ENCODE results near the gene HIVEP1.

Gene HIVEP1

GRCh38 chr6:12012038-12012557 lies at the start of gene HIVEP1:
Gene HIVEP1, plus strand, starts transcription at chr6:12012312. Its CDS starts 3,317 bp downstream, at chr6:12015629.
- no peak for DNase-seq (ENCODE audit: low read depth in 2 of 2)

- DNase-seq (ENCODE audit: low read depth in 2 of 2): no peak
Observed at GRCh38 chr6:11963756-11964500, 48.2 kb upstream of the HIVEP1 start.

- DNase-seq (ENCODE audit: low read depth in 2 of 2): no peak
Observed at GRCh38 chr6:11964729-11965335, 47.3 kb upstream of the HIVEP1 start.

DNA sequence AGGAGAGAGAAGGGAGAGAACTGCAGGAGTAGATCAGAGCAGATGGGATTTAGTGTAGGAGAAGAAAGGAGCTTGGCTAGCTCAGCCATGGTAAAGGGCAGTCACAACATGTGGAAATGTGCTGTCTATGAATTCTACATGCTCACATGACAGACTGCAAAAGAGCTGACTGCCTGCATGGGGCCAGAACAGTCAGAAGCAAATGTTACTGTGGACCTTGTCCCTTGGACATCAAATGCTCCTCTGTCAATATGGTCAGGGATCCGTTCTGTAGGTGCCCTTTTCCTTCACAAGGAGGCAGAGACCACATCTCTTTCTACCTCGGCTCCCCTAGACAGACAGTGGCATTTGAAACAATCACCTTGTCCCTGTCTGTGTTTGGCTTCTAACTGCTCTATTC lies 46.6 kb upstream of the HIVEP1 start:
- no peak for DNase-seq (ENCODE audit: low read depth in 2 of 2)

GRCh38 chr6:11968241-11968806 lies 43.8 kb upstream of the HIVEP1 start:
- no peak for DNase-seq (ENCODE audit: low read depth in 2 of 2)

DNA sequence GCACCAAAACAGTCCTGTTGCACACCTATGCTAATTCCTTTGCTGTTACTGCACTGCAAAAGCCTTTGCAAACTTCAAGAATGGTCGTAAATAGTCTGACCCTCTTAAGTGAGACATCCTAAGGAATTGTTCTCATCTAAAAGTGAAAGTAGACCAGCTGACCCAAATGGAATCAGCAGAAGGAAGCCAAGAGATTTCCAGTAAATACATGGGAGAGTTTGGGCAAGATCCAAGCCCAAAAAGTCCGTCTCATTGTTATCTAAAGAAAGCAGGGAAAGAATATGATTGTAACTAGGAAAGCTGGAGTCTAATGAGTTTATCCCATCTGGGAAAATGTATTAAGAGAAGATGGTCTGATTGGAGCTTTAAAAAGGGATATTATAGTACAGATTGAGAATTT lies 43.0 kb upstream of the HIVEP1 start:
- peak; percentile 68 to 73 for DNase-seq (ENCODE audit: low read depth in 2 of 2)

DNA sequence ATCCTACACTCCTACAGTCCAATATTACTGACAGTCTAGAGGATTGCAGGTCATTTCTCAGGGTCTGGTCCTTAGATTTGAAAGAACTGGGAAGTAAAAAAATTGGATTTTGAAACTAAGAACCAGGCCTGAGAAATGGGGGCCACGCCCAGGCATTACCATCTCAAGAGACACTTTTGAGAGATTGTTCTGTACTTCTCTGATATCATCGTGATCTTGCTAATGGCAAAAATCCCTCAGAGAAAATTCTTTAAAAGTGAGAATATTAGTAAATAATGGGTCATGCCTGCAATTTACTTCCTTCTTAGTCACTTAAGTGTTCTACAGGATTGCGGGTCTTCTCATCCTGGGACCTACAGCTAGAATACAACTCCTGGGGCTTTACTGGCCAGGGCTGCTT lies 42.0 kb upstream of the HIVEP1 start:
- no peak for DNase-seq (ENCODE audit: low read depth in 2 of 2)

GRCh38 chr6:11971154-11971553 lies 41.0 kb upstream of the HIVEP1 start:
- peak; percentile 93 for DNase-seq (ENCODE audit: low read depth in 2 of 2)

DNA sequence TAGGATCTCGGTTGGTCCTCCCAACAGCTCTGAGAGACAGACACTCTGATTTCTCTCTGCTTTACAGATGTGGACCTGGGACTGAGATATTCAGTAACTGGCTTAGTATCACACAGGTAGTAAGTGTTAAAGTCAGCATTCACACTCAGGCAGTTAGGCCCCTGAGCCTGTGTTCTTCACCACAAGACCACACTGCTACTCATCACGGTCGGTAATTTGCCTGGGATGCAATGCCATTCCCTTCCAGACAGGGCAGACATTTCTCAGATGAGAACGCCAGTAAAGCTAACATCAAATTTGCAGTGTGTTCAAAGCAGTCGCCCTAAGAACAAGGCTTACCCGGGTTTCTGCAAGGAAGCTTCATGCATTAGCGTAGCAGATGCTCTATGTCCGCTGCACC lies 39.8 kb upstream of the HIVEP1 start:
- DNase-seq (ENCODE audit: low read depth in 2 of 2): no peak

DNA sequence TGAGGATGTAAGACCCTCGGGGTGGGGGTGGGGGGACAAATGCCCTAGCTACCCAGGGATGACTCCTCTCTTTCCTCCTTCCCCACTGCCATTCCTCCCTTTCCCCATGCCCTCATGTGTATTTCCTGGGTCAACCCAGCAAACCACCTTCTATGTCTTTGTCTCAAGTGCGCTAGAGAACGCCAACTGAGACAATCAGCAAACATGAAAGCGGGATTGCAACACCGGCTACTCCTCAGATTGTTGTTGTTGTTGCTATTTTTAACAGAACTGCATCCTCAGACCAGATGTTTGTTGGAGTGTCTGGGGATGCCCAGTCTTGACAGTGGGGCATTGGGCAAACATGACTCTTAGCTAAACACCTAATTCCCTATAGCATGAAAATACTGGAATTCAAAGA lies 39.3 kb upstream of the HIVEP1 start:
- no peak for DNase-seq (ENCODE audit: low read depth in 2 of 2)

DNA sequence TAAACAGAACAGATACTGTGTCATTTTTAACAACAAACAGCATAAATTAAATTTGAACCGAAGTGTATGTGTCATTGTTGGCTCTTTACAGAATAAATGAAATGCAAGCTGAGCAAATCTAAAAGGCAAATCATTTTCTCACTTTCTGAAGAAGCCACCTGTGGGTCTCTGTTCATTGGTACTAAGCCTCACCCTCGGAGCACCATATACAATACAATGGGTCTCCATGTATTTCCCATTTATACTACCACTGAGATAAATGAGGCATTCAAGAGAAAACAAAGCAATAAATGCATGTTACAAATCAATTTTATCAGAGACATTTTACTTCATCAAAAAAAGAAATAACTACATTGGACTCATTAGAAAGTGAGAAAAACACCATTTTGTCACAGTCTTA lies 38.9 kb upstream of the HIVEP1 start:
- no peak for DNase-seq (ENCODE audit: low read depth in 2 of 2)

- peak; percentile 54 to 70 for DNase-seq (ENCODE audit: low read depth in 2 of 2)
Observed at GRCh38 chr6:11974089-11974488, 38.0 kb upstream of the HIVEP1 start.

GRCh38 chr6:11975353-11975977 lies 36.6 kb upstream of the HIVEP1 start:
- DNase-seq (ENCODE audit: low read depth in 2 of 2): no peak

GRCh38 chr6:11976489-11976888 lies 35.6 kb upstream of the HIVEP1 start:
- no peak for DNase-seq (ENCODE audit: low read depth in 2 of 2)

- DNase-seq (ENCODE audit: low read depth in 2 of 2): no peak
Observed at GRCh38 chr6:11977193-11977592, 34.9 kb upstream of the HIVEP1 start.

DNA sequence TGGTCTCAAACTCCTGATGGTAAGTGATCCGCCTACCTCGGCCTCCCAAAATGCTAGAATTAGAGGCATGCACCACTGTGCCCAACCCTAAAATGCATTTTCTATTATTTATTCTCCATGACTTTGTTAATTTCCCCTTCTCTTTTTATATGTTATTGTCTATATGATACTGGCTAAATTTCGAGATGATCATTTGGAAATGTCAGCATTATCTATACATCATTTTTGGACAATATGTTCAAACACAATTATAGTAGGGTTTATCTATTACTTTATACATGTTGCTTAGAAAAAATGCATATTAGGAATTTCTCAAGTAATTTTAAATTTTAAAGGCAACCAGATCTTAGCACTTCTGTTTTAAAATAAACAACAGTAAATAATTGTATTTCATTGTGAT lies 34.4 kb upstream of the HIVEP1 start:
- no peak for DNase-seq (ENCODE audit: low read depth in 2 of 2)

GRCh38 chr6:11978169-11978987 lies 33.7 kb upstream of the HIVEP1 start:
- no peak for DNase-seq (ENCODE audit: low read depth in 2 of 2)

DNA sequence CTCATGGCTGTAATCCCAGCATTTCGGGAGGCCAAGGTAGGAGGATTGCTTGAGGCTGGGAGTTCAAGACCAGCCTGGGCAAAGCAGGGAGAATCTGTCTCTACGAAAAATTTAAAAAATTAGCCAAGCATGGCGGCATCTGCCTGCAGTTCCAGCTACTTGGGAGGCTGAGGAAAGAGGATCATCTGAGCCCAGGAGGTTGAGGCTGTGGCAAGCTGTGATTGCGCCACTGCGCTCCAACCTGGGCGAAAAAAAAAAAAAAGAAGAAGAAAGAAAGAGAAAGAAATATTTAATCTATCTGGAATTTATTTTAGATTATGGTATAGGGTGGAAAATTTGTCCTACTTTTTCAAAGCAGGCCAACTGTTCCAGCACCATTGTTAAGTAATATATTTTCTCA lies 32.2 kb upstream of the HIVEP1 start:
- DNase-seq (ENCODE audit: low read depth in 2 of 2): no peak

DNA sequence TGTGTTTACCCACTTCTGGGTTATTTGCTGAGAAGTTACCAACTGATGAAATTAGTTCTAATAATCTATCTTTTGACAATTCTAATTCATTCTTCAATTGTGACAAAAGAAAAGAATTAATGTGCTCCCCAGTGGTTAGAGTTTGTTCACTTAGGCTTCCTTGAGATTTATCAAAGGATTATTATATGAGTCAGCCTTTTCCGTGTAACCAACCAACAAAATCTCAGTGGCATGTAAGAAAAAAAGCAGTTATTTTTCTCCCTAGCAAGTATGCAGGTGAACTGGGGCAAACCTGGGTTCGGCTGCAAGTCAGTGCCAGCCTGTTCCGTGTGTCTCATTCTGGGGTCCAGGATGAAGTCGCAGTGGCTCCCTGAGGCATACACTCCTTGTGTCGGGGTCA lies 28.8 kb upstream of the HIVEP1 start:
- DNase-seq (ENCODE audit: low read depth in 2 of 2): no peak

GRCh38 chr6:11987386-11987785 lies 24.7 kb upstream of the HIVEP1 start:
- no peak for DNase-seq (ENCODE audit: low read depth in 2 of 2)

- DNase-seq (ENCODE audit: low read depth in 2 of 2): peak in 1 of 2 experiments; percentile 57
Observed at GRCh38 chr6:11989386-11989785, 22.7 kb upstream of the HIVEP1 start.

DNA sequence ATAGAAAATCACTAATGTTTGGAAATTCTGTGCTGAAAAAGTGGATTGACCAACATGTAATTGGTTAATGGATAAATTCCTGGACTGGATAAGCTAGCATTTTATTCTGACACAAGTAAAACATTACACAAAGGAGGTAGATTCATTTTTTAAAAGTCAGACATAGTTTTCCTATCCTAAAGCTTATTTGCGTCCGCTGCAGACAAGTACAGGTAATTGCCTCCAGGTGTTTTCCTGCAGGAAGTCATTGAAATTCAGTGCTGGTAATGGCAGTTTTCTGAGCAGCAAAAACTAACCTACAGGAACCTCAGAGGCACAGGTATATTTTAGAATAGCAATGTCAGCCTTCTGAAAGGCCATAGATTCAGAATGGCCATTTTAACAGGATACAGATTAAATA lies 20.0 kb upstream of the HIVEP1 start:
- no peak for DNase-seq (ENCODE audit: low read depth in 2 of 2)

Measured in fibroblast of skin of left biceps (primary cell).